ENCODE results near the gene PPP4R2.
"Not testable (repeated sequence)": the region's sequence is repeated elsewhere in the genome, so short reads cannot be mapped to it uniquely, and the experiment has no call there.

Gene PPP4R2

GRCh38 chr3:72997421-72997961, 880 bp downstream of the PPP4R2 start:
- Mint-ChIP-seq H3K4me1 (ENCODE audit: low read depth) (peaks cover 54% of the 10 kb centered on the region), H3K9me3 (no peaks in the 10 kb centered on the region), H3K36me3 (ENCODE audit: low read depth) (peaks cover 46% of the 10 kb centered on the region), H3K4me3 (peak overlapping the region; percentile 89), H3K27me3 (no peaks in the 10 kb centered on the region), H3K27ac (peak overlapping the region; percentile 88)

GRCh38 chr3:72998466-72998865, 1.9 kb downstream of the PPP4R2 start:
- peaks cover 53% of the 10 kb centered on the region for H3K36me3 Mint-ChIP-seq (ENCODE audit: low read depth)
- peaks cover 61% of the 10 kb centered on the region for H3K4me1 Mint-ChIP-seq (ENCODE audit: low read depth)

DNA sequence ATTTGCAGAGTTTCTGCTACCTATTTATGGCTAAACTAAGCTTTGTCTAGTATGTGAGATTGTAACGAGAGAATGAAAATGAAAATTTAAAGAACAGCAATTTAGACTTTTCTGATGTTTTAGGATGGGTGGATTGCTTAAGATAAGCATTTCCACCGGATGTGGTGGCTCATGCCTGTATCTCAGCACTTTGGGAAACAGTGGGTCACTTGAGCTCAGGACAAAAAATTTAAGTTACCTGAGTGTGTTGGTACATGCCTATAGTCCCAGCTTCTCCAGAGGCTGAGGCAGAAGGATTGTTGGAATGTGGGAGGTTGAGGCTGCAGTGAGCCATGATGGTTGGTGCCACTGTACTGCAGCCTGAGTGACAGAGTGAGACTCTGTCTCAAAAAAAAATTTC, 3.3 kb downstream of the PPP4R2 start:
- peaks cover 71% of the 10 kb centered on the region for H3K4me1 Mint-ChIP-seq (ENCODE audit: low read depth)
- peak overlapping the region; percentile 89 for H3K4me3 Mint-ChIP-seq
- H3K36me3 Mint-ChIP-seq (ENCODE audit: low read depth) = peaks cover 64% of the 10 kb centered on the region
- no peaks in the 10 kb centered on the region for H3K27me3 Mint-ChIP-seq
- H3K9me3 Mint-ChIP-seq = no peaks in the 10 kb centered on the region
- peak overlapping the region; percentile 47 for H3K27ac Mint-ChIP-seq

More at GRCh38 chr3:72998466-72998865, 1.9 kb downstream of the PPP4R2 start:
- H3K27ac Mint-ChIP-seq = no peak overlapping the region
- H3K9me3 Mint-ChIP-seq = no peaks in the 10 kb centered on the region
- peak overlapping the region; percentile 89 for H3K4me3 Mint-ChIP-seq
- no peaks in the 10 kb centered on the region for H3K27me3 Mint-ChIP-seq

GRCh38 chr3:73003050-73003449, 6.4 kb downstream of the PPP4R2 start:
- peak overlapping the region; percentile 63 for H3K27ac Mint-ChIP-seq
- H3K4me1 Mint-ChIP-seq (ENCODE audit: low read depth) = peaks cover 80% of the 10 kb centered on the region
- not testable (repeated sequence) for H3K4me3 Mint-ChIP-seq, H3K27me3 Mint-ChIP-seq, H3K9me3 Mint-ChIP-seq
- H3K36me3 Mint-ChIP-seq (ENCODE audit: low read depth) = peaks cover 84% of the 10 kb centered on the region

GRCh38 chr3:73004316-73004715, 7.7 kb downstream of the PPP4R2 start:
- no peaks in the 10 kb centered on the region for H3K27me3 Mint-ChIP-seq
- H3K27ac Mint-ChIP-seq = peak overlapping the region; percentile 41
- H3K9me3 Mint-ChIP-seq = no peaks in the 10 kb centered on the region
- no peak overlapping the region for H3K4me3 Mint-ChIP-seq
- H3K4me1 Mint-ChIP-seq (ENCODE audit: low read depth) = peaks cover 81% of the 10 kb centered on the region
- peaks cover 85% of the 10 kb centered on the region for H3K36me3 Mint-ChIP-seq (ENCODE audit: low read depth)

DNA sequence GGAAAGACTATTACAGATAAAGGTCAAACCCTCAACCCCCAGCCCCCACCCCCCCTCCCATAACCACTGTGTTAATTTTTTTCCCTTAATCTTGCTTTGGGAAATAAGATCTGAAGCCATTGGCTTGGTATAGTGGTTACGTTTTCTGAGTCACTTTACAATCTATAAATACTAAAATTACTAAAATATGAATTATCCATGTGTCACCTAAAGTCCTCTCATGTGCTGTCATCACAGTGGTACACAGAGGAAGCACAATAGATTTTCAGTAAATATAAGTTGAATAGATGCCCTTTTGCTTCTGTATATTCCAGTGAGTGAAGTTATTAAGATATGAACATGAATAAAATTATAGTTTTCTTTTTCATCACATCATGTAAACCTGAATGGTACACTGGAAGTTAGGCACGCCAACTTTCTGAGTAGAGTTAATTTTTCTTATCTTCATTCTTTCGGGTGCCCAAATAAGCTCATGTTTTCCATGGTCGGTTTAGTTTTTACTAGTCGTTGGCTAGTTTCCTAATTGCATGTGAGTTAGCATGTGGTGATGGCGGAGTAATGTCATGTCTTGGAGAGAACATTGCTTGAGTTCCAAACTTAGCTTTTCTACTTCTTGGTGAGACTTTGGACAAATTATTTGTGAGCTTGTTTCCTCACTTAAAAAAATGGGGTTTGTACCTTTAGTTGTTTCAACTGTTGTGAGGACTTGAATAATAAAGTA, 11.5 kb downstream of the PPP4R2 start:
- Mint-ChIP-seq H3K4me3 (peak overlapping the region; percentile 11), H3K27ac (peak overlapping the region; percentile 84), H3K36me3 (ENCODE audit: low read depth) (peaks cover 87% of the 10 kb centered on the region), H3K4me1 (ENCODE audit: low read depth) (peaks cover 83% of the 10 kb centered on the region), H3K9me3 (no peaks in the 10 kb centered on the region), H3K27me3 (no peaks in the 10 kb centered on the region)

DNA sequence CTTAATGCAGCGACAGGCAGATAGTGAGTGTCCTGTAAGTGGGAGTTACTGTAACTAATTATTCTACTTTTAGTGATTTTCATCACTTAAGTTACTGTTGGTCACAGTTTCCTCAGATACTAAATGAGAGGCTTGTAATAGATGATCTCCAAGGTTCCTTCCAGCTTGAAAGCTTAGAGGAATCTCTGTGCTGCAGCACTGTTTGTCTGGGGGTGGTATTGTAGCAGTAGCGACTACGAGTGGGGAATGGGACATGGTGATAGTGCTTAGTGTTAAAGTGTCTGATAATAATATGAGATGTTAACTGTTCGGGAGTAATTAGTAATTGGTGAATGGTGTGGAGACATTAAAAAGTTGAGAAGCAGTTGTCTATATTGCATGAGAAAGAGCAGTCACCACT, 12.4 kb downstream of the PPP4R2 start:
- Mint-ChIP-seq H3K27me3 (no peaks in the 10 kb centered on the region), H3K9me3 (no peaks in the 10 kb centered on the region), H3K4me1 (ENCODE audit: low read depth) (peaks cover 82% of the 10 kb centered on the region), H3K36me3 (ENCODE audit: low read depth) (peaks cover 80% of the 10 kb centered on the region), H3K4me3 (peak overlapping the region; percentile 15), H3K27ac (peak overlapping the region; percentile 84)

DNA sequence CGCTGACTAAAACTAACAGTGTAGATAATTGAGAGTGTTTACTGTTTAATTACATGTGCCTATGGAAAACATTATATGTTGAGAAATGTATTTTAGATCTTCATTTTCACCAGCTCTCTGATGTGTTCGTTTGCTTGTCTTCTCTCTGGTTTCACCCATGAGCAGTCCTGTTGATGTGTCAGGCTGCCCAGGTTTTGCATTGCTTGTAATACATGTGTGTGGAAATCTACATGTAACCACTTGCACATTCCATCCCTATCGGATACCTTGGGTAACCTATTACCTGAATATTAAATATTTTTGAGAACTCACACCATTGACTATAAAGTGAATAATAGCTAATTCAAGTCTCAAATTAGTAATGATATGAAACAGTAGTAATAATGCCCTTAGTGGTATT, 13.1 kb downstream of the PPP4R2 start:
- no peak overlapping the region for H3K4me3 Mint-ChIP-seq
- H3K36me3 Mint-ChIP-seq (ENCODE audit: low read depth) = peaks cover 77% of the 10 kb centered on the region
- no peaks in the 10 kb centered on the region for H3K9me3 Mint-ChIP-seq
- H3K27ac Mint-ChIP-seq = no peak overlapping the region
- H3K4me1 Mint-ChIP-seq (ENCODE audit: low read depth) = peaks cover 81% of the 10 kb centered on the region
- H3K27me3 Mint-ChIP-seq = no peaks in the 10 kb centered on the region

DNA sequence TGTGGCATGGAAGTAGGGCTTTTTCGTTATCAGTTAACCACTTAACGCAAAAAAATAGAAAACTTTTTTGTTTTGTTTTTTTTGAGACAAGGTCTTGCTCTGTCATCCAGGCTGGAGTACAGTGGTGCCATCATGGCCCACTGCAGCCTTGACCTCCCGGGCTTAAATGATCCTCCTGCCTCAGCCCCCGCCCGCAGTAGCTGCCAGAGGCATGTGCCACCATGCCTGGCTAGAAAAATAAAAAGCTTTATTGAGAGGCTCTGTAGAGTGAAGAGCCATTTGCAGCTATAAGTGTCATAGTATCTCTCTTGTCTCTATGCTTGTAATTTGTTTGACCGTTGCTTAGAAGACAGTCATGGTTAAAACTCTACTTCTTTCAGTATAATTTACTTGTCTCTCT, 13.5 kb downstream of the PPP4R2 start:
- Mint-ChIP-seq H3K27me3 (no peaks in the 10 kb centered on the region), H3K27ac (peak overlapping the region; percentile 17), H3K4me1 (ENCODE audit: low read depth) (peaks cover 83% of the 10 kb centered on the region), H3K4me3 (no peak overlapping the region), H3K9me3 (no peaks in the 10 kb centered on the region), H3K36me3 (ENCODE audit: low read depth) (peaks cover 75% of the 10 kb centered on the region)

DNA sequence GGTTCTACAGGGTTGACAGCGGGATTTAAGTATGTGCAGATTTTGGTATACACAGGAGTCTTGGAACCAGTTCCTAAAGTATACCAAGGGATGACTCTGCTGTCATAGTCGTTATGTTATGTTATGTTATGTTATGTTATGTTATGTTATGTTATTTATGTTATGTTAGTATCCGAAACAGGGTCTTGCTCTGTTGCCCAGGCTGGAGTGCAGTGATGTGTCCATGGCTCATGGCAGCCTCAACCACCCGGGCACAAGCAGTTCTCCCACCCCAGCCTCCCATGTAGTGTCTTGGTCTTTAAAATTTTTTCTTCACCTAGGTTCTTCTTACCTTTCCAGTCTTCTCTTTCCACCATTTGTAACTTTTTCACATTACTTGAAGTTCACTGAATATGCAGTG, 21.7 kb downstream of the PPP4R2 start:
- peaks cover 78% of the 10 kb centered on the region for H3K4me1 Mint-ChIP-seq (ENCODE audit: low read depth)
- no peaks in the 10 kb centered on the region for H3K27me3 Mint-ChIP-seq
- H3K4me3 Mint-ChIP-seq = no peak overlapping the region
- H3K9me3 Mint-ChIP-seq = no peaks in the 10 kb centered on the region
- peak overlapping the region; percentile 42 for H3K27ac Mint-ChIP-seq
- H3K36me3 Mint-ChIP-seq (ENCODE audit: low read depth) = peaks cover 37% of the 10 kb centered on the region

DNA sequence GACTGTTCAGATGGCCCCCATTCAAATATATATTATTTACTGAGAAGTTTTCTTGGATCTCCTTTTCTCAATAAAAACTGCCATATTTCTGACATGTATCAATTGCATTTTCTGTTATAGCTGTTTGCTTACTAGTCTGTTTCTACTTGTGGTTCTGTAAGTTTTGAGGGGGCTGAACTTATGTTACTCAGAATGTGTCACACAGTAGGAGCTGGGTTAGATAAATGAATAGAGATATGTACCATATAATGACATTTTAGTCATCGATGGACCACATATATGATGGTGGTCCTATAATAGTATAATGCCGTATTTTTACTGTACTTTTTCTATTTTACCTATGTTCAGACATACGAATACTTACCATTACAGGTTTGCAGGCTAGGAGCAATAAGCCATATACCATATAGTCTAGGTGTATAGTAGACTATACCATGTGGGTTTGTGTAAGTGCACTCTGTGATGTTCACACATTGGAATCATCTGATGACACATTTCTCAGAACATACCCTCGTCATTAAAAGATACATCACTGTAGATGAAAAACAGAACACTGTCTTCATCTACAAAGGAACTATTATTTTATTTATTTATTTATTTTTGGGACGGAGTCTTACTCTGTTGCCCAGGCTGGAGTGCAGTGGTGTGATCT, 22.3 kb downstream of the PPP4R2 start:
- Mint-ChIP-seq H3K4me1 (ENCODE audit: low read depth) (peaks cover 74% of the 10 kb centered on the region), H3K4me3 (no peak overlapping the region), H3K36me3 (ENCODE audit: low read depth) (peaks cover 37% of the 10 kb centered on the region), H3K9me3 (no peaks in the 10 kb centered on the region), H3K27me3 (no peaks in the 10 kb centered on the region), H3K27ac (peak overlapping the region; percentile 42)

DNA sequence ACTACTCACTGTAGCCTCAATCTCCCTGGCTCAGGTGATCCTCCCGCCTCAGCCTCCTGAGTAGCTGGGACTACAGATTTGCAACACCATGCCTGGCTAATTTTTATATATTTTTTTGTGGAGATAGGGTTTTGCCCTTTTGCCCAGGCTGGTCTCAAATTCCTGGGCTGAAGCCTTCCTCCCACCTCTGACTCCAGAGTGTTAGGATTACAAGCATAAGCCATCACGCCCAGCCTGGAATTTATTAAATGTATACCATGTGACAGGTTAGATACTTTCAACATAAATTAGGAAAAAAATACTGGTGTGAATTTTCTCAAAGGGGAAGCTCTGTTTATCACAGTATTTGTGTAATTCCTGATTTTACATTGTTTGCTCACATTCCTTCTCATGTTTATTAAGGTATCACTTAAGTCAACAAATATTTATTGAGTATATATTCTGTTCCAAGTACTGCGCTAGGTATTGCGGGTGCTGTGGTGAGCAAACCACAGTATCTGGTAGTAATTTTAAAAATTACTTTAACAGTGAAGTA, 24.8 kb downstream of the PPP4R2 start:
- H3K9me3 Mint-ChIP-seq = no peaks in the 10 kb centered on the region
- no peaks in the 10 kb centered on the region for H3K27me3 Mint-ChIP-seq
- H3K4me3 Mint-ChIP-seq = no peak overlapping the region
- no peak overlapping the region for H3K27ac Mint-ChIP-seq
- peaks cover 30% of the 10 kb centered on the region for H3K36me3 Mint-ChIP-seq (ENCODE audit: low read depth)
- H3K4me1 Mint-ChIP-seq (ENCODE audit: low read depth) = peaks cover 81% of the 10 kb centered on the region

DNA sequence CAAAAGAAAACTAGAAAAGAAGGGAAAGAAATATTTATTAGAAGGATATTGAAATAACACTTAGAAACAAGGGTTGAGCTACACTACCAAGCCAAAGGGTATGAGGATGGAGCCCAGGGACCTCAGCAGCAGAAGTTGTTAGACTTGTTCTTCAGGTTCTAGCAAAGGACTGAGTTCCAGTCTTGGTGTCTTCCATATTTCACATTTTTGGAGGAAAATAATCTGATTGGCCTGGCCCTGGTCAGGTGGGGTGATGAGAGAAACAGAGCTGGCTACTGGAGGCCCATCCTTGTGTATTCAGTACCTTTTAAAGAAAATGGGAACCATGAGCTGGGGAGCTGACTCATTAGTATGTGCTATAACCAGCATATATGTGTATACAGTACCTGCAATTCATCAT, 28.2 kb downstream of the PPP4R2 start:
- H3K36me3 Mint-ChIP-seq (ENCODE audit: low read depth) = peaks cover 22% of the 10 kb centered on the region
- peaks cover 82% of the 10 kb centered on the region for H3K4me1 Mint-ChIP-seq (ENCODE audit: low read depth)
- H3K9me3 Mint-ChIP-seq = no peaks in the 10 kb centered on the region
- no peaks in the 10 kb centered on the region for H3K27me3 Mint-ChIP-seq
- H3K27ac Mint-ChIP-seq = no peak overlapping the region
- no peak overlapping the region for H3K4me3 Mint-ChIP-seq

- Mint-ChIP-seq H3K9me3 (no peaks in the 10 kb centered on the region), H3K27ac (no peak overlapping the region), H3K27me3 (no peaks in the 10 kb centered on the region), H3K4me1 (ENCODE audit: low read depth) (peaks cover 85% of the 10 kb centered on the region), H3K4me3 (no peak overlapping the region), H3K36me3 (ENCODE audit: low read depth) (peaks cover 25% of the 10 kb centered on the region)
These were observed 29.6 kb downstream of the PPP4R2 start for GRCh38 chr3:73026111-73026759.

DNA sequence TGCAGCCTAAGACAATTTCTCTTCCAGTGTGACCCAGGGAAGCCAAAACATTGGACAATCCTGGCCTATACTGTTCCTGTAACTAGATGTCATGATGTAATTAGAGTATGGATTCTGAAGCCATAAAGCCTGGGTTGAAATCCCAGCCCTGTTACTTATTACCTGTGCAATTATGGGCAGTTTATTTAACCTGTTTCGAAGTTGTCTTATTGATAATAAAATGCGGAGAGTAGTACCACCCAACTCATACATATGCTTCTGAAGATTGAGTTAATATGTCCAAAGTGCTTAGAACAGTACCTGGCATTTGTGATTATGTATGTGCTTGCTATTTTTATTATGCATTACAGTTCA, 30.1 kb downstream of the PPP4R2 start:
- Mint-ChIP-seq H3K4me1 (ENCODE audit: low read depth) (peaks cover 83% of the 10 kb centered on the region), H3K36me3 (ENCODE audit: low read depth) (peaks cover 25% of the 10 kb centered on the region), H3K4me3 (no peak overlapping the region), H3K27ac (no peak overlapping the region), H3K27me3 (no peaks in the 10 kb centered on the region), H3K9me3 (no peaks in the 10 kb centered on the region)

Data from stimulated activated naive CD8-positive, alpha-beta T cell treated with anti-CD3 and anti-CD28 coated beads, Interleukin-15, Interleukin-2, amounts not matched to agents 100 ng/mL and 50 ng/mL, for 24 hours (primary cell).